IMR-90 (cell line): Measurements from ENCODE around the gene CERS6.
"Not testable (repeated sequence)": the region's sequence is repeated elsewhere in the genome, so short reads cannot be mapped to it uniquely, and the experiment has no call there.

Experiments used
- CTCF ChIP-seq: conservative IDR thresholded peaks from 2 replicates; pipeline ENCODE4 v1.5.1; 2012; ENCODE audit warnings: mild to moderate bottlenecking, low read depth, low read length, improper control_type of control experiment
- ELK1 ChIP-seq: fragments of 150-350 bp; IDR thresholded peaks from 2 replicates; pipeline ENCODE4 v1.6.1; 2016; ENCODE audit warnings: low read depth, mild to moderate bottlenecking, low read length, moderate library complexity, borderline replicate concordance
- MAFK ChIP-seq: IDR thresholded peaks from 2 replicates; pipeline ENCODE4 v1.6.1; 2012; ENCODE audit warnings: low read depth, low read length, improper control_type of control experiment
- POLR2A ChIP-seq: IDR thresholded peaks from 2 replicates; pipeline ENCODE4 v1.6.1; 2012; ENCODE audit warnings: mild to moderate bottlenecking, low read depth, low read length
- RAD21 ChIP-seq: IDR thresholded peaks from 2 replicates; pipeline ENCODE4 v1.6.1; 2012; ENCODE audit warnings: low read length, improper control_type of control experiment

- TF ChIP-seq POLR2A, ELK1, CTCF, RAD21, MAFK: not testable (repeated sequence)
Observed at GRCh38 chr2:168502852-168503251, 46.8 kb downstream of the CERS6 start.
